GM12878 (cell line): ENCODE measurements around the gene CAMK4. TPM values are rescaled to one million over a fixed set of nuclear protein-coding genes. Genes with fewer than 3 reads are reported as not detected.

Source experiments
- ATAC-seq: fragments of 200-7000 bp; cut with Tn5 transposase; 3 replicates; pipeline ENCODE4 v1.9.1; 2020; ENCODE audit warnings: mild to moderate bottlenecking, moderate library complexity
- BruUV-seq: library from RNA; stranded (reverse); fragments of 400-500 nt; replicated peaks from 2 replicates; lab custom pipeline; 2021; lab: Mats Ljungman, UMichigan
- CTCF ChIA-PET: fragments of 300-600 bp; sonication (Branson Sonifier 250); formaldehyde crosslinking; extraction: SDS; loops from one replicate; lab custom pipeline; 2021; ENCODE audit warnings: inconsistent platforms; lab: Yijun Ruan, JAX
- POLR2A ChIA-PET: fragments of 350-600 bp; formaldehyde crosslinking; extraction: SDS; loops from one replicate; lab custom pipeline; 2021; ENCODE audit warnings: inconsistent platforms; lab: Charles Lee
- RAD21 ChIA-PET: fragments of 300-600 bp; sonication (Branson Sonifier 250); formaldehyde crosslinking; loops from one replicate; lab custom pipeline; 2023; ENCODE audit warnings: antibody characterized with exemption; ENCODE audit not compliant: unreplicated experiment; lab: Charles Lee
- SMC1A ChIA-PET: fragments of 300-600 bp; sonication (Branson Sonifier 250); formaldehyde crosslinking; loops from one replicate; lab custom pipeline; 2023; ENCODE audit not compliant: unreplicated experiment, uncharacterized antibody; lab: Charles Lee
- DNase-seq: peaks from one replicate; pipeline ENCODE4 v3.0.0-alpha.2; 2011; ENCODE audit warnings: low read depth, low spot score
- FAIRE-seq: peaks from 3 replicates; lab custom pipeline; 2011; peaks lifted over from hg19 to GRCh38; lab: Jason Lieb, UNC
- H2AFZ ChIP-seq: 2 replicates; pipeline ENCODE4 v1.6.0; 2011; ENCODE audit warnings: low read depth, low read length, control low read depth; ENCODE audit not compliant: control insufficient read depth
- H3K27ac ChIP-seq: 2 replicates; pipeline ENCODE4 v1.5.1; 2011; ENCODE audit warnings: control low read depth; ENCODE audit not compliant: control insufficient read depth, insufficient read depth
- H3K27me3 ChIP-seq, 2 experiments: replicated peaks in 1 of 2; 2 replicates each; pipeline versions ENCODE4 v1.6.0 to v1.6.1; 2011; ENCODE audit warnings: low read length in 1 of 2; ENCODE audit not compliant: control insufficient read depth in 2 of 2, insufficient read depth in 2 of 2
- H3K36me3 ChIP-seq, 2 experiments: 2 replicates each; pipeline ENCODE4 v1.5.1; 2011; ENCODE audit warnings: low read length in 1 of 2; ENCODE audit not compliant: control insufficient read depth in 2 of 2, insufficient read depth in 2 of 2
- H3K4me1 ChIP-seq: 2 replicates; pipeline ENCODE4 v1.6.1; 2011; ENCODE audit warnings: mild to moderate bottlenecking, low read length, moderate library complexity, mixed read lengths; ENCODE audit not compliant: control insufficient read depth, insufficient read depth
- H3K4me2 ChIP-seq: 2 replicates; pipeline ENCODE4 v1.6.0; 2011; ENCODE audit warnings: control low read depth; ENCODE audit not compliant: control insufficient read depth, insufficient read depth
- H3K4me3 ChIP-seq: fragments of 200-600 bp; sonication (generic); 2 replicates; pipeline ENCODE4 v1.5.1; 2016
- H3K79me2 ChIP-seq: 2 replicates; pipeline ENCODE4 v1.6.0; 2011; ENCODE audit warnings: low read length; ENCODE audit not compliant: control insufficient read depth, insufficient read depth
- H3K9ac ChIP-seq: 2 replicates; pipeline ENCODE4 v1.8.0; 2011; ENCODE audit warnings: low read length, control low read depth, mixed read lengths; ENCODE audit not compliant: control insufficient read depth, insufficient read depth
- H3K9me3 ChIP-seq: replicated peaks from 3 replicates; pipeline ENCODE4 v1.5.1; 2011; ENCODE audit warnings: mild to moderate bottlenecking, low read length; ENCODE audit not compliant: control insufficient read depth, insufficient read depth
- H4K20me1 ChIP-seq: 2 replicates; pipeline ENCODE4 v1.6.0; 2011; ENCODE audit not compliant: control insufficient read depth, insufficient read depth
- CREB1 ChIP-seq: IDR thresholded peaks from 2 replicates; pipeline ENCODE4 v1.6.1; 2012; ENCODE audit warnings: low read depth, mild to moderate bottlenecking, inconsistent platforms
- CREM ChIP-seq: IDR thresholded peaks from 2 replicates; pipeline ENCODE4 v1.6.1; 2014; ENCODE audit warnings: antibody characterized with exemption, low read depth
- GATAD2B ChIP-seq: fragments of 450-650 bp; conservative IDR thresholded peaks from 2 replicates; pipeline ENCODE4 v1.6.1; 2017; ENCODE audit warnings: low read depth, mild to moderate bottlenecking, moderate library complexity
- MLLT1 ChIP-seq: fragments of 450-650 bp; IDR thresholded peaks from 2 replicates; pipeline ENCODE4 v1.6.1; 2016; ENCODE audit warnings: mild to moderate bottlenecking
- NRF1 ChIP-seq: conservative IDR thresholded peaks from 2 replicates; pipeline ENCODE4 v1.6.1; 2011; ENCODE audit warnings: mild to moderate bottlenecking, low read depth, low read length, improper control_type of control experiment
- REST ChIP-seq: IDR thresholded peaks from 2 replicates; pipeline ENCODE4 v1.6.1; 2012; ENCODE audit warnings: mild to moderate bottlenecking, low read depth, low read length
- SKIL ChIP-seq: fragments of 450-650 bp; IDR thresholded peaks from 2 replicates; pipeline ENCODE4 v1.6.1; 2017; ENCODE audit warnings: mild to moderate bottlenecking, low read depth, inconsistent platforms; ENCODE audit not compliant: poor library complexity, severe bottlenecking
- ZNF24 ChIP-seq: fragments of 450-650 bp; IDR thresholded peaks from 2 replicates; pipeline ENCODE4 v1.6.1; 2017; ENCODE audit warnings: antibody characterized with exemption, mild to moderate bottlenecking
- ZZZ3 ChIP-seq: IDR thresholded peaks from 2 replicates; pipeline ENCODE4 v1.6.1; 2011; ENCODE audit warnings: low read depth; ENCODE audit not compliant: control insufficient read depth, insufficient read length
- WGBS: methylation state at CpG from one replicate; pipeline ENCODE4 v1.1.6; 2016; ENCODE audit warnings: low lambda C conversion rate; ENCODE audit not compliant: insufficient replicate concordance, insufficient coverage; ENCODE audit errors: missing lambda C conversion rate; 5-methylcytosine and 5-hydroxymethylcytosine counted together
- in situ Hi-C: fragments of 300-500 bp; cut with MboI; formaldehyde crosslinking; loops from 9 replicates; pipeline ENCODE4 v1.14.3; 2018; ENCODE audit warnings: mixed read lengths
- intact Hi-C: fragments of 100-400 bp; cut with micrococcal nuclease; formaldehyde crosslinking; loops from one replicate; pipeline ENCODE4 v1.14.2; 2022; ENCODE audit not compliant: unreplicated experiment
- polyA plus RNA-seq, 11 experiments: library from polyadenylated mRNA; depleted of rRNA in 4 of 11; unstranded in 6 of 11; stranded (reverse) in 5 of 11; fragments of >200 nt; fragmentation: Nextera tagmentation in 4 of 11; fragmentation: Illumina TruSeq in 1 of 11; extraction: Ambion mirVana in 4 of 11; extraction: Trizol in 1 of 11; gene quantifications; 1 replicate in 1 of 11; 2 replicates in 10 of 11; pipeline versions ENCODE4 v1.2.1 to v1.2.3, GENCODE V29; 2011 to 2016; ENCODE audit warnings: inconsistent platforms in 2 of 11, missing spikeins in 2 of 11, low read depth in 1 of 11
- total RNA-seq, 4 experiments: library from RNA; depleted of rRNA in 3 of 4; stranded (reverse); fragments of >200 nt in 3 of 4; fragmentation: Illumina TruSeq in 1 of 4; extraction: Trizol in 1 of 4; gene quantifications; 2 replicates each; pipeline versions ENCODE4 v1.2.1 to v1.2.3, GENCODE V29; 2013 to 2021

Gene CAMK4
- total and polyA plus RNA-seq, 10 of the 15 experiments (the other 5 are each of a cell fraction or from before 2014, with no cell fraction given): 13.3 to 51.9 (median 35.3) TPM

- Histone ChIP-seq H4K20me1 (no peaks in the 10 kb centered on the region), H3K9ac (no peak overlapping the region), H3K36me3 (peaks cover 1 to 7% of the 10 kb centered on the region in 2 experiments), H3K27ac (no peak overlapping the region), H3K4me1 (no peaks in the 10 kb centered on the region), H3K9me3 (no peaks in the 10 kb centered on the region), H2AFZ (no peak overlapping the region), H3K79me2 (peaks cover 16% of the 10 kb centered on the region), H3K4me2 (no peak overlapping the region), H3K4me3 (no peak overlapping the region), H3K27me3 (no peaks in the 10 kb centered on the region)
- FAIRE-seq: no peak
- ChIA-PET POLR2A (no interaction called here), RAD21 (no interaction called here), CTCF (no interaction called here), SMC1A (no interaction called here)
- TSS peak; percentile 16 for BruUV-seq
- no peak for DNase-seq
- WGBS: 83% methylated on average over 8 of the region's 8 CpGs
- intact Hi-C loops: no loop called here
- no peak for ATAC-seq
- in situ Hi-C loops: no loop called here
- TF ChIP-seq SKIL (no peak), REST (no peak), CREB1 (no peak), ZNF24 (no peak), CREM (no peak), MLLT1 (no peak), NRF1 (no peak), ZZZ3 (no peak), GATAD2B (no peak)
Measured at GRCh38 chr5:111345731-111346130, 121.5 kb downstream of the CAMK4 start.
